IPS-18a (cell line): ENCODE measurements around the gene XPO5.
A peak's percentile ranks its signal among the peaks of the same experiment; 100 is the strongest.
"Not testable (repeated sequence)": the region's sequence is repeated elsewhere in the genome, so short reads cannot be mapped to it uniquely, and the experiment has no call there.

Source experiments
- H3K27ac ChIP-seq: one replicate; pipeline ENCODE4 v1.5.1; 2013; ENCODE audit warnings: low read length
- H3K27me3 ChIP-seq: one replicate; pipeline ENCODE4 v1.6.1; 2013; ENCODE audit warnings: mild to moderate bottlenecking, low read length; ENCODE audit not compliant: control insufficient read depth, insufficient read depth
- H3K36me3 ChIP-seq: one replicate; pipeline ENCODE4 v1.6.1; 2013; ENCODE audit warnings: low read depth, low read length; ENCODE audit not compliant: control insufficient read depth
- H3K4me1 ChIP-seq: one replicate; pipeline ENCODE4 v1.6.1; 2013; ENCODE audit warnings: low read depth, low read length; ENCODE audit not compliant: control insufficient read depth
- H3K4me3 ChIP-seq: one replicate; pipeline ENCODE4 v1.5.1; 2013; ENCODE audit warnings: low read length
- H3K9ac ChIP-seq: one replicate; pipeline ENCODE4 v1.6.1; 2013; ENCODE audit warnings: mild to moderate bottlenecking, low read length, moderate library complexity
- H3K9me3 ChIP-seq: one replicate; pipeline ENCODE4 v1.6.1; 2013; ENCODE audit warnings: low read depth, low read length; ENCODE audit not compliant: control insufficient read depth

XPO5 gene

DNA sequence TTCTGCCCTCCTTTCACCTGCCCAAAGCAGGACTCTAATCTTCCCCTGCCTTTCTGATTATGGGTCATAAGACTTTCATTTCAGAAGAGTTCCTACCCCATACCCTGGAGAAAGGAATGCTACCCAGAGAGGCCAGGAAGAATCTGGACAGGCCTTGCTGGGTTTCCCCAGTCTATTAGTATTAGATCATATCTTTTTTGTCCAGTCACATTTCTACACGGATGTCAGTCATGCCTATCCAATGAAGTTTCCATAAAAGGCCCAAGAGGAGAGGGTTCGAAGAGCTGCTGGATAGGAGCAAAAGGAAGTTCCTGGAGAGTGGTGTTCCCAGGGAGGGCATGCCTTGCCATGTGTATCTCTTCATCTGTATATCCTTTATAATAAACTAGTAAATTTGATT, 3.3 kb upstream of the XPO5 start:
- H3K9me3 ChIP-seq, result no peaks in the 10 kb centered on the region
- H3K4me3 ChIP-seq, result no peak overlapping the region
- H3K4me1 ChIP-seq, result no peaks in the 10 kb centered on the region
- peaks cover 7% of the 10 kb centered on the region for H3K36me3 ChIP-seq
- H3K9ac ChIP-seq, result no peak overlapping the region
- H3K27ac ChIP-seq, result no peak overlapping the region
- H3K27me3 ChIP-seq, result no peaks in the 10 kb centered on the region

DNA sequence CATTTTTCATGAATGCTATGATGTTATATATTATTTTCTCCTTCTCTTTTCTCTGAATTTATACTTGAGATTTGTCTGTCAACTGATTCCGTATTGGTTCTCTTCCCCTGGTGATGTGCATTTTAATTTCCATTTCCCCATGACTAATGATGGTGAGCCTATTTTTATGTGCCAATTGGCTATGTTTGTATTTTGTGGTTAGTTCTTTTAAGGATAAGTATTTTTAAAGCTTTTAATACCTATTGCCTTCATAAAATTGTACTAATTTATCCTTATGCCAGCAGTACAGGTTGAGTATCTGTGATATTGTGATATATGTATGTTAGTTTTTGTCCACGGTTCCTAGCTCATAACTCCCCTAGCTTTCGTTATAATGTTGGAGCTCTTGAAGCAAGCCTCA, 2.9 kb upstream of the XPO5 start:
- Histone ChIP-seq H3K9ac (no peak overlapping the region), H3K27me3 (no peaks in the 10 kb centered on the region), H3K9me3 (no peaks in the 10 kb centered on the region), H3K36me3 (peaks cover 7% of the 10 kb centered on the region), H3K4me3 (no peak overlapping the region), H3K27ac (no peak overlapping the region), H3K4me1 (no peaks in the 10 kb centered on the region)

DNA sequence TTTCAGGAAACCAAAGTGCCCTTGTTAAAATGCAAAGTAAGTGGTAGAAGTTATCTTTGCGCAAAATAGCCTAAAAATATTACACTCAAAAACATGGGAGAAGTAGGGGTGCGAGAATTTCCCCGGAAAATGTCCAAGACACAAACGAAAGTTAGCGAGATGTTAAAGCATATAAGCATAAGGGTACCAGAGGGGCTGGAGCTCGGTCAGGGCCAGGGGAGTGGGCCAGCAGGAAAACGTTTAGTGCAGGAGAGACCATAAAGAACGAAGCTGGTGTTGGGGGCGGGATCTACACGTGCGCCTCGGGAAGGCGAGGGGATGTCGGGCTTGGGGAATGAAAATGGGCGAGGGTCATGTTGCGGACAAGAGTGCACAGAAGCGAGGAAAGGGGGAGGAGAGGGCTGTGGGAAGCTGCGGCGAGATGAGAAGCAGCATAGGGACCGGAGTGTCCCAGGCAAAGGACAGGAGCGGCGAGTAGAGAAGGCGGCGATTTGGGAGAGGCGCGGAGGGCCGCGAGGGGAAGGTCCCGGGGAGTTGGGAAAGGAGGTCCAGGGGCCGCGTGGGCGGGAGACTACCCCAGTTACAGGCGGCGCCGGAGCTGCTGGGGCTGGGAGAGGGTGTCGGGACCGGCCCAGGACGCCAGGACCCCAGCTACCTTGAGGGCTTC, 600 bp downstream of the XPO5 start:
- H3K9me3 ChIP-seq, result no peaks in the 10 kb centered on the region
- H3K27ac ChIP-seq, result peak overlapping the region; percentile 46
- peak overlapping the region; percentile 94 for H3K4me3 ChIP-seq
- H3K27me3 ChIP-seq, result no peaks in the 10 kb centered on the region
- no peaks in the 10 kb centered on the region for H3K4me1 ChIP-seq
- peak overlapping the region; percentile 88 for H3K9ac ChIP-seq
- H3K36me3 ChIP-seq, result peaks cover 31% of the 10 kb centered on the region

DNA sequence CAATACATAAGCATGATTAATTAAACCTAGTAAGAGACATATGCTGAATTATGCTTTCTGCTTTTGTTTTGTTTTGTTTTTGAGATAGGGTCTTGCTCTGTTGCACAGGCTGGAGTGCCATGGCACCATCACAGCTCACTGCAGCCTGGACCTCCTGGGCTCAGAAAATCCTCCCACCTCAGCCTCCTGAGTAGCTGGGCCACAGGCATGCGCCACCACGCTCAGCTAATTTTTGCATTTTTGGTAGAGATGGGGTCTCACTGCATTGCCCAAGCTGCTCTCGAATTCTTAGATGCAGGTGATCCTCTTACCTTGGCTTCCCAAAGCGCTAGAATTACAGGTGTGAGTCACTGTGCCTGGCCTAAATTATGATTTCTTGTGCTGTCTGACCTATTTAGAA, 3.8 kb downstream of the XPO5 start:
- H3K4me3 ChIP-seq, result no peak overlapping the region
- H3K27me3 ChIP-seq, result no peaks in the 10 kb centered on the region
- peaks cover 58% of the 10 kb centered on the region for H3K36me3 ChIP-seq
- H3K9ac ChIP-seq, result no peak overlapping the region
- H3K9me3 ChIP-seq, result no peaks in the 10 kb centered on the region
- no peak overlapping the region for H3K27ac ChIP-seq
- no peaks in the 10 kb centered on the region for H3K4me1 ChIP-seq

DNA sequence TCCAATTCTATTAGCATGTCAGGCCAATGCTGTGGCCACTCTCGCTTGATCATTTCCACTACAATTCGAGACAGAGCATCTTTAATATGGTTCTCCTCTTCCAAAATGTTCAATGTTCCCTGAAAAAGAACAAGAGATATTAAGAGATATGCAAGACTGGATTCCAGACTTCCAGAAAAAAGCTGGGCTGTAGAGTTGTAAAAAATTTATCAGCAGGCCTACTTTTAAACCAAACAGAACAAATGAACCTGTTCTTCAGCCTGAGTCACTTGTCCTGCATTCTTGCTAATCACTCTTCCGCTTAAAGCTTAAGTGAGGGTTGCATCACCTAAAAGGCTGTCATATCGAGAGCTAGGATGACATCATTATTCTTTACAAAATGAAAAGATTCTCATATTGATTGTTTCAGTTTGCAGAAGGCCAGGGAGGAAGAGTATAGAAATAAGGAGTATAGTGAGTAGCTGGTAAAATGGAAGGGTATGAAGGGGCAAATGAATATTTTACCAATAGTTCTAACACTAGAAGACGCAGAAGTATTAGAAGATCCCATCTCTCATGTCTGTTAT, 4.9 kb downstream of the XPO5 start:
- H3K4me1 ChIP-seq, result no peaks in the 10 kb centered on the region
- no peak overlapping the region for H3K4me3 ChIP-seq
- no peaks in the 10 kb centered on the region for H3K27me3 ChIP-seq
- no peak overlapping the region for H3K9ac ChIP-seq
- no peaks in the 10 kb centered on the region for H3K9me3 ChIP-seq
- H3K27ac ChIP-seq, result no peak overlapping the region
- peaks cover 67% of the 10 kb centered on the region for H3K36me3 ChIP-seq

DNA sequence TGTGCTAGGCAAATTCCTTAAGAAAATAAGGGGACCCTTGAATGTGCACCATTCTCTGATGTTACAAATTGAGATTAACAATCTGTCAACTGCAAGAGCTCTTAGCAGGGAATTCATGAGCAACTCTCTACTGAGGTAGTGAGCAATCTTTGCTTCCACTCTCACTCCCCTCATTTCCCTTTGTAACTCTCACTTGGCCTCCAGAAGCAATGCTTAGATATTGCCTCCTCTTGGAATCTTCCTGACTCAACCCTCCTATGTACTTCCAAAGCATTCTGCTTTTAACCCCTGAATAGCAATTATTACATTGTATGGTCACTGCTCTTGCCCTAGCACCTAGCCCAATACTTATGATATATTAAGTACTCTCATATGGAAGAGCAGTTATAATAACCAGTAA, 16.5 kb downstream of the XPO5 start:
- Histone ChIP-seq H3K9me3 (no peaks in the 10 kb centered on the region), H3K27me3 (no peaks in the 10 kb centered on the region), H3K27ac (no peak overlapping the region), H3K4me3 (no peak overlapping the region), H3K36me3 (peaks cover 96% of the 10 kb centered on the region), H3K4me1 (no peaks in the 10 kb centered on the region), H3K9ac (no peak overlapping the region)

DNA sequence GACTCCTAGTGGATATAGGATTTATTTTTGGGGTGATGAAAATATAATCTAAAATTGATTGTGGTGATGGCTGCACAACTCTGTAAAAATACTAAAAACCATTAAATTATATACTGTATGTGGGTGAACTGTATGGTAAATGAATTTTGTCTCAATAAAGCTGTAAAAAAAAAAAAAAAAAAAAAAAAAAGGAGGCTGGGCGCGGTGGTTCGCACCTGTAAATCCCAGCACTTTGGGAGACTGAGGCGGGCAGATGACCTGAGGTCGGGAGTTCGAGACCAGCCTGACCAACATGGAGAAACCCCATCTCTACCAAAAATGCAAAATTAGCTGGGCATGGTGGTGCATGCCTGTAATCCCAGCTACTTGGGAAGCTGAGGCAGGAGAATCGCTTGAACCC, 18.2 kb downstream of the XPO5 start:
- not testable (repeated sequence) for H3K27ac ChIP-seq, H3K4me1 ChIP-seq, H3K9ac ChIP-seq, H3K27me3 ChIP-seq, H3K9me3 ChIP-seq, H3K4me3 ChIP-seq
- peaks cover 95% of the 10 kb centered on the region for H3K36me3 ChIP-seq

DNA sequence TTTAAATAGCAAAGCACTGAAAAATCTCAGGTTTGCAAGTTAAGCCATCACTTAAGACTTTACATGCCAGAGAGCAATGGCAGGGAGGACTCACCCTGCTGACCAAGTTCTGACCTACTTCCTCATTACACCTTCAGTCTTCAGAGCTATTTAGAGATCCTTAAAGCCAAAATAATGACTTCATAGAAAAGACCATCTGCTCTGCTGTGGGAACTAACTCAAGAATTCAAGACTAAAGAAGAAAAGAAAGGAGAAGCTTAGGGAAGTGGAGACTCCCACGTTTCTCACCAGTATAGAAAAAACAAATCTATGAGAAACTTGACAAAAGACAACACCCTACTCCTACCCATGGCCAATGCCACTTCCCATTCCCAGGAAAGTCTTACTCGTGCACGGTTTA, 28.6 kb downstream of the XPO5 start:
- Histone ChIP-seq H3K27ac (no peak overlapping the region), H3K4me1 (no peaks in the 10 kb centered on the region), H3K9me3 (no peaks in the 10 kb centered on the region), H3K4me3 (no peak overlapping the region), H3K9ac (no peak overlapping the region), H3K36me3 (peaks cover 92% of the 10 kb centered on the region), H3K27me3 (no peaks in the 10 kb centered on the region)

DNA sequence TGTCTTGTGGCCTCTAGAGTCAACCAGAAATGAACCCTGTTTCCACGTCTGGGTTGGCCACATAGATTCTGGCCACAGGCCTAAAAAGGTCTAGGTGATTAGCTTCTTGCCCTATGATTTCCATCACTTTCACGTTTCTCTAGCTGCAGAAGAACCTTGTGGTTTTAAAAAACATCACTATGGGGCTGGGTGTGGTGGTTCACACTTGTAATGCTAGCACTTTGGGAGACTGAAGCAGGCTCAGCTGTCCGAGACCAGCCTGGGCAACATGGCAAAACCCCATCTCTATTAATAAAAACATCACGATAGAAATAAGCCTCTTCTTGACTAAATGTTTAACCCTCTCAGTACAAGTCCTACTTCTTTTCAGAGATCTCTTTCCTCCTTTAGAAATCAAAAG, 31.4 kb downstream of the XPO5 start:
- Histone ChIP-seq H3K27ac (no peak overlapping the region), H3K4me1 (no peaks in the 10 kb centered on the region), H3K4me3 (no peak overlapping the region), H3K9me3 (no peaks in the 10 kb centered on the region), H3K27me3 (no peaks in the 10 kb centered on the region), H3K9ac (no peak overlapping the region), H3K36me3 (peaks cover 78% of the 10 kb centered on the region)

DNA sequence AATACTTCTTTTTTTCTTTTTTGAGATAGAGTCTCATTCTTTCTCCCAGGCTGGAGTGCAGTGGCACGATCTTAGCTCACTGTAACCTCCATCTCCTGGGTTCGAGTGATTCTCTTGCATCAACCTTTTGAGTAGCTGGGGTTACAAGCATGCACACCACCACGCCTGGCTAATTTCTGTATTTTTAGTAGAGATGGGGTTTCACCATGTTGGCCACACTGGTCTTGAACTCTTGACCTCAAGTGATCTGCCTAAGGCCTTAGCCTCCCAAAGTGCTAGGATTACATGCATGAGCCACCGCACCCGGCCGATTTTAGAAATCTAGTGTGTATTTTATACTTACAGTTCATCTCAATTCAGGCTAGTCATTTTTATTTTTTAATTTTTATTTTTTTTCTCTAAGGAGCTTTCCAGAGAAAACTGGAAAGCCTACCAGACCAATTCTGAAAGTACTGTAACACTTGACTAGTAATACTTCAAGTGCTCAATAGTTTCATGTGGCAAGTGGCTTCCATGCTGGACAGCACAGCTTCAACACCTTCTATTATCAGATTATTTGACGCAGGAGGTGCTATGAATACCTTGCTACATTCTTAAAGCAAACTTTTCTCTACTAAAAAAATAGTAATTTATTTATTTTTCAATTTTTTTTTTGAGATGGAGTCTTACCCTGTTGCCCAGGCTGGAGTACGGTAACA, 33.9 kb downstream of the XPO5 start:
- Histone ChIP-seq H3K4me3 (no peak overlapping the region), H3K4me1 (no peaks in the 10 kb centered on the region), H3K27ac (no peak overlapping the region), H3K9ac (no peak overlapping the region), H3K27me3 (no peaks in the 10 kb centered on the region), H3K36me3 (peaks cover 69% of the 10 kb centered on the region), H3K9me3 (no peaks in the 10 kb centered on the region)

DNA sequence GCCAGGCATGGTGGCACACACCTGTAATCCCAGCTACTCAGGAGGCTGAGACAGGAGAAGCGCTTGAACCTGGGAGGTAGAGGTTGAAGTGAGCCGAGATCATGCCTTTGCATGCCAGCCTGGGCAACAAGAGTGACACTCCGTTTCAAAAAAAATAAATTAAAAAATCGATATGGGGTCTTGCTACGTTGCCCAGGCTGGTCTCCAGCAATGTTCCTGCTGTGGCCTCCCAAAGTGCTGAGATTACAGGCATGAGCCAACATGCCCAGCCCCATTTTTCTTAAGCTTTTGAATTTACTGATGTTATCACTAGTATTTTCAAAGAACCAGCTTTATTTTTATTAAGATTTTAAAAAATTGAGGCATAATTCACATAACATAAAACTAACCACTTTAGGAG, 35.3 kb downstream of the XPO5 start:
- Histone ChIP-seq H3K9me3 (no peaks in the 10 kb centered on the region), H3K9ac (no peak overlapping the region), H3K4me1 (no peaks in the 10 kb centered on the region), H3K27ac (no peak overlapping the region), H3K4me3 (no peak overlapping the region), H3K27me3 (no peaks in the 10 kb centered on the region), H3K36me3 (peaks cover 58% of the 10 kb centered on the region)

DNA sequence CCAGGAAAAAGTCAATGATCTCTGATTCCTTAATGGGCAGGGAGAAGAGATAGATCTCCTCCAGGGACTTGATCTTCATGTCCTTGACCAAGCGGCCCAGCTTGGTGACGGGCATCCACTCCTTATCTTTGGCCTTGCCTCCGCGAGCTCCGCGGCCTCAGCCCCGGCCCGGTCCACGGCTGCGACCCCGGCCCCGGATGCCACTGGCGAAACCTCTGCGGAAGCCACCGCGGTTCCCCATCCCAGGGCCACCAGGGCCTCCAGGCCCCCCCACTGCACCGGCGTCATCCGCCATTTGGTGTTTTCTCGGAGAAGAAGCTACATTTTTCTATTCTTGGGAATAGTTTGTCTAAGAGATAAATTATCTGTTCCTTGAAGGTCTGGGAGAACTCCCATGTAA, 36.4 kb downstream of the XPO5 start:
- H3K27me3 ChIP-seq, H3K9me3 ChIP-seq, H3K27ac ChIP-seq, H3K4me1 ChIP-seq, H3K4me3 ChIP-seq, H3K9ac ChIP-seq: not testable (repeated sequence)
- peaks cover 50% of the 10 kb centered on the region for H3K36me3 ChIP-seq
